HCT116 (cell line): ENCODE results near the gene REST.

Experiments
- CTCF ChIP-seq, 3 experiments: fragments of 200-600 bp in 1 of 3; sonication (generic) in 1 of 3; IDR thresholded peaks in 2 of 3; conservative IDR thresholded peaks in 1 of 3; 2 replicates each; pipeline ENCODE4 v1.5.1; 2012 to 2017; ENCODE audit warnings: low read depth in 2 of 3, low read length in 2 of 3, antibody characterized with exemption in 1 of 3, borderline replicate concordance in 1 of 3, control low read depth in 1 of 3, mild to moderate bottlenecking in 1 of 3, mixed read lengths in 1 of 3, mixed run types in 1 of 3, moderate library complexity in 1 of 3; ENCODE audit not compliant: insufficient read depth in 1 of 3
- EGR1 ChIP-seq: IDR thresholded peaks from 2 replicates; pipeline ENCODE4 v1.6.1; 2012; ENCODE audit warnings: low read depth
- ELF1 ChIP-seq: IDR thresholded peaks from 2 replicates; pipeline ENCODE4 v1.6.1; 2012; ENCODE audit warnings: low read depth, borderline replicate concordance
- SRF ChIP-seq: IDR thresholded peaks from 2 replicates; pipeline ENCODE4 v1.6.1; 2012; ENCODE audit warnings: low read depth

GRCh38 chr4:56902703-56903102 lies 5.0 kb upstream of the REST start:
- no peak for TF ChIP-seq SRF
- TF ChIP-seq ELF1: no peak
- TF ChIP-seq EGR1: no peak
- TF ChIP-seq CTCF (IDR thresholded peaks at IDR 0.05 in 2 of 3, conservative IDR thresholded peaks at IDR 0.05 in 1 of 3; ENCODE audit: borderline replicate concordance in 1 of 3, insufficient read depth in 1 of 3, low read depth in 2 of 3, low read length in 2 of 3): no peak
